ENCODE results near the gene DENND2A.

The DENND2A gene

DNA sequence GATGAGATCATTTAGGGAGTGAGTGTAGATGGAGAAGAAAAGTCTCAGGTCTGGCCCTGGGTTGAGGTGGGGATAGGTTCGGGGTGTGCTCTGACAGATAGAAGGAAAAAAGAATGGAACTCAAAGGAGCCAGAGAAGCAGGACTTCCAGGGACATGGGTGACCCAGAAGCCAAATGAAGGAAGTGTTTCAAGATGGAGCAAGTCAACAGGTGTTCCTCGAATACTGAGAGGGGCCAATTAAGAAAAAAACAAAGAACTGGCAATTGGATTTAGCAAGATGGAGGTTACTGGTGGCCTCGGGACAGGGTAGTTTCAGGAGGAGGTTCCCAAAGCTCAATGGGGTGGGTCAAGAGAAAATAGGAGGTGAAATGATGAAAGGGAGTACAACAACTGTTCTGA lies 40.3 kb downstream of the DENND2A start:
- no peak for TF ChIP-seq SPI1 (IDR thresholded peaks at IDR 0.05; ENCODE audit: borderline replicate concordance, low read depth)
- TF ChIP-seq CTCF (IDR thresholded peaks at IDR 0.05; ENCODE audit: insufficient read depth, low read length), result no peak
- TF ChIP-seq GABPA (IDR thresholded peaks at IDR 0.05; ENCODE audit: low read depth), result no peak
- TF ChIP-seq POLR2AphosphoS5 (IDR thresholded peaks at IDR 0.05; ENCODE audit: low read depth), result no peak
- TF ChIP-seq REST (IDR thresholded peaks at IDR 0.05; ENCODE audit: insufficient replicate concordance, low read depth), result no peak
- Histone ChIP-seq H3K4me3 (replicated peaks; ENCODE audit: insufficient read depth, low read length) (no peak overlapping the region), H3K27me3 (ENCODE audit: insufficient read depth, poor library complexity, severe bottlenecking) (peaks cover 3% of the 10 kb centered on the region), H3K27ac (replicated peaks) (no peak overlapping the region)
- DNase-seq (ENCODE audit: low read depth in 1 of 2, low spot score in 1 of 2), result no peak

DNA sequence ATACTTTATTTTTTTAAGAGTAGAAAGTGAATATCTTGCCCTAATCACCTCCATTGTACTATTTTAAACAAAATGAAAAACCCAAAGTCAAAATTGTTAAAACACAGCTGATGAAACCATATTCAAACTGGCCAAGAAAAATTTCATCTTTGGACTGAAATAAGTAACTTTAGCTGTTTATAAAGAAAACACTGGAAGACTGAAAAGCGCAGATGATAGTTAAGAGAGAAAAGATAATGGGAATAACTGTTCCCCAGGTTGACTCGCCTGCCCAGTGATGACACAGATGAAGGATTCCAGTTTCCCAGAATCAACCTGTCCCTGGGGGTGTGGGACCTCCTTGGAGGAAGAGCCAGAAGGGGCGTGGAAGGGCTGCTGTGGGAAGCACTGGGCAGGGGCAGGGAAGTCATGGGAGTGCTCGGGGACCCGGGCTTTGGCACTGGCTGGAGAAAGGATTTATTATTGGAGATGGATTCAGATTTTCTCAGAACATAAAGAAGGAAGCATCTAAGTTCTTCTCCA lies 43.1 kb downstream of the DENND2A start:
- no peak for DNase-seq (ENCODE audit: low read depth in 1 of 2, low spot score in 1 of 2)

More for the DNA sequence above, 43.1 kb downstream of the DENND2A start:
- Histone ChIP-seq H3K27ac (replicated peaks) (no peak overlapping the region), H3K4me3 (replicated peaks; ENCODE audit: insufficient read depth, low read length) (no peak overlapping the region), H3K27me3 (ENCODE audit: insufficient read depth, poor library complexity, severe bottlenecking) (peaks cover 3% of the 10 kb centered on the region)
- no peak for TF ChIP-seq CTCF (IDR thresholded peaks at IDR 0.05; ENCODE audit: insufficient read depth, low read length)
- TF ChIP-seq REST (IDR thresholded peaks at IDR 0.05; ENCODE audit: insufficient replicate concordance, low read depth), result no peak
- TF ChIP-seq POLR2AphosphoS5 (IDR thresholded peaks at IDR 0.05; ENCODE audit: low read depth), result no peak
- TF ChIP-seq SPI1 (IDR thresholded peaks at IDR 0.05; ENCODE audit: borderline replicate concordance, low read depth), result no peak
- no peak for TF ChIP-seq GABPA (IDR thresholded peaks at IDR 0.05; ENCODE audit: low read depth)

Data from HL-60 (cell line).